HG03060 (cell line): ENCODE measurements around the gene COL1A2.

Source experiments
- ATAC-seq: cut with Tn5 transposase; IDR thresholded peaks from one replicate; pipeline ENCODE4 v1.9.1; 2021; ENCODE audit warnings: low read depth, moderate number of reproducible peaks; ENCODE audit not compliant: unreplicated experiment

The COL1A2 gene

GRCh38 chr7:94394437-94395140, at the start of gene COL1A2:
Gene COL1A2 (plus strand): TSS chr7:94394895. CDS start chr7:94395032, 137 bp downstream.
- ATAC-seq, result no peak

GRCh38 chr7:94345907-94346306, 48.8 kb upstream of the COL1A2 start:
- ATAC-seq, result no peak

- no peak for ATAC-seq
These were observed 46.6 kb upstream of the COL1A2 start for GRCh38 chr7:94348142-94348541.

GRCh38 chr7:94350734-94351133, 44.0 kb upstream of the COL1A2 start:
- ATAC-seq, result no peak

GRCh38 chr7:94351703-94352102, 43.0 kb upstream of the COL1A2 start:
- no peak for ATAC-seq

GRCh38 chr7:94352887-94353286, 41.8 kb upstream of the COL1A2 start:
- no peak for ATAC-seq

GRCh38 chr7:94354953-94355352, 39.7 kb upstream of the COL1A2 start:
- no peak for ATAC-seq

- no peak for ATAC-seq
These were observed 39.2 kb upstream of the COL1A2 start for GRCh38 chr7:94355454-94355853.

- no peak for ATAC-seq
These were observed 37.6 kb upstream of the COL1A2 start for GRCh38 chr7:94357076-94357475.

- no peak for ATAC-seq
These were observed 33.8 kb upstream of the COL1A2 start for GRCh38 chr7:94360926-94361325.

GRCh38 chr7:94362276-94362675, 32.4 kb upstream of the COL1A2 start:
- ATAC-seq, result no peak

GRCh38 chr7:94364816-94365215, 29.9 kb upstream of the COL1A2 start:
- ATAC-seq, result no peak

GRCh38 chr7:94366163-94366562, 28.5 kb upstream of the COL1A2 start:
- no peak for ATAC-seq

GRCh38 chr7:94366832-94367231, 27.9 kb upstream of the COL1A2 start:
- no peak for ATAC-seq

- no peak for ATAC-seq
These were observed 26.7 kb upstream of the COL1A2 start for GRCh38 chr7:94367949-94368348.

GRCh38 chr7:94368371-94368791, 26.3 kb upstream of the COL1A2 start:
- no peak for ATAC-seq

GRCh38 chr7:94374231-94374630, 20.5 kb upstream of the COL1A2 start:
- no peak for ATAC-seq

- ATAC-seq, result no peak
These were observed 19.8 kb upstream of the COL1A2 start for GRCh38 chr7:94374721-94375566.

- ATAC-seq, result no peak
These were observed 19.0 kb upstream of the COL1A2 start for GRCh38 chr7:94375691-94376090.

GRCh38 chr7:94376281-94376680, 18.4 kb upstream of the COL1A2 start:
- no peak for ATAC-seq

- ATAC-seq, result no peak
These were observed 16.3 kb upstream of the COL1A2 start for GRCh38 chr7:94378356-94378755.

- ATAC-seq, result no peak
These were observed 14.4 kb upstream of the COL1A2 start for GRCh38 chr7:94380264-94380663.
